HG03097 (cell line): ENCODE results near the gene OVCH2.
"Not testable (repeated sequence)": the region's sequence is repeated elsewhere in the genome, so short reads cannot be mapped to it uniquely, and the experiment has no call there.

ENCODE experiments used
- ATAC-seq: cut with Tn5 transposase; IDR thresholded peaks from one replicate; pipeline ENCODE4 v1.9.1; 2021; ENCODE audit not compliant: unreplicated experiment, low FRiP score

The OVCH2 gene, protein sequence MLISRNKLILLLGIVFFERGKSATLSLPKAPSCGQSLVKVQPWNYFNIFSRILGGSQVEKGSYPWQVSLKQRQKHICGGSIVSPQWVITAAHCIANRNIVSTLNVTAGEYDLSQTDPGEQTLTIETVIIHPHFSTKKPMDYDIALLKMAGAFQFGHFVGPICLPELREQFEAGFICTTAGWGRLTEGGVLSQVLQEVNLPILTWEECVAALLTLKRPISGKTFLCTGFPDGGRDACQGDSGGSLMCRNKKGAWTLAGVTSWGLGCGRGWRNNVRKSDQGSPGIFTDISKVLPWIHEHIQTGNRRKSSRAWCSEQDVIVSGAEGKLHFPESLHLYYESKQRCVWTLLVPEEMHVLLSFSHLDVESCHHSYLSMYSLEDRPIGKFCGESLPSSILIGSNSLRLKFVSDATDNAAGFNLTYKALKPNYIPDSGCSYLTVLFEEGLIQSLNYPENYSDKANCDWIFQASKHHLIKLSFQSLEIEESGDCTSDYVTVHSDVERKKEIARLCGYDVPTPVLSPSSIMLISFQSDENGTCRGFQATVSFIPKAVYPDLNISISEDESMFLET

DNA sequence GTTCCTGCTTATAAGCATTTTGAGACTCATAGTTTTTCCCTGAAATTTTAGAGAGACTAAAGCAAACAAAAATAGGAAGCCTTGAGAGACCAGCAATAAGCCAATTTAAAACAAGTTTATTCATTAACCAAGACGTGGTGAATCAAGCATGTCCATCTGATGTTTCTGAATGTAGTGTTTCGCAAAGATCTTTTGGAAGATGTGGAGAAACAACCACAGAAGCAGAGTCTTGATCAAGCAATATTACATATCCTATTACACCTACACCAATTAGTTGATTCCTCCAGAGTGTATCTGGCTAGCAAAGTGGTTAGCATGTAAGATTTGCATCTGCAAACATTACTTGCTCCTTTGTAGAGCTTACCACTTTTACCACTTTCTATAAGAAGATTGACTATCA, at the start of gene OVCH2:
Gene OVCH2, minus strand, starts transcription at position 101 of the 400 bp plus-strand sequence. Its CDS starts 83 bp downstream, at position 18.
- no peak for ATAC-seq

- no peak for ATAC-seq
Observed at GRCh38 chr11:7749456-7749855, 43.2 kb upstream of the OVCH2 start.

- ATAC-seq: not testable (repeated sequence)
Observed at GRCh38 chr11:7734767-7735166, 28.5 kb upstream of the OVCH2 start.

GRCh38 chr11:7714786-7715185, 8.5 kb upstream of the OVCH2 start:
- no peak for ATAC-seq

DNA sequence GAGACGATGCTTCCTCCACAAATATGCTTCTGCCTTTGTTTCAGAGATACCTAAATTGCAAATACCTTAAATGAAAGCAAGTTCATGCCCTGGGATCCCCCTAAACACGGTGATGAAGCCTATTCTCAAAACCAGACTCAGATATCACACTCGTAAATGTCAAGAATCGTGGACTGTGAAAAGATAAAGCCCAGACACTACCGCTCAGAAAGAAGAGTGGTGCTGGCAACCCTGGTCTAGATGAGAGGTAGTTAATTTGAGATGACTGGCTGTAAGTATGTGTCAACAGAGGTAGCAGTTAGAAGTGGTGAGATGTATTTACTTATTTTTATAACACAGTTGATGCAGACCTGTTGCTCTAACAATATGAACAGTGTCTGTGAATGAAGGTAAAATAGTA, 2.5 kb downstream of the OVCH2 start:
- no peak for ATAC-seq

DNA sequence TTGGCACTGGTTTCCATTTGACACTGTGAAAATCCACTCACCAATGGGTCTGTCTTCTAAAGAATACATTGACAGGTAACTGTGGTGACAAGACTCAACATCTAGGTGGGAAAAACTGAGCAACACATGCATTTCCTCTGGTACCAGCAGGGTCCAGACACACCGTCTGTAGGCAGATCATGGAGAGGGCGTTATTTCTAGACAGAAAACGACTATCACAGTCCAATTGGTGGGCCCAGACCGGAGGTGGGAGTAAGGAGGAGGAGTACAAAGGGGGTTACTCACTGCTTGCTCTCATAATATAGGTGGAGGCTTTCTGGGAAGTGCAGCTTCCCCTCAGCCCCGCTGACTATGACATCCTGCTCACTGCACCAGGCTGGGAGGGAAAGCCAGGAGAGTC, 9.9 kb downstream of the OVCH2 start:
- ATAC-seq: no peak

DNA sequence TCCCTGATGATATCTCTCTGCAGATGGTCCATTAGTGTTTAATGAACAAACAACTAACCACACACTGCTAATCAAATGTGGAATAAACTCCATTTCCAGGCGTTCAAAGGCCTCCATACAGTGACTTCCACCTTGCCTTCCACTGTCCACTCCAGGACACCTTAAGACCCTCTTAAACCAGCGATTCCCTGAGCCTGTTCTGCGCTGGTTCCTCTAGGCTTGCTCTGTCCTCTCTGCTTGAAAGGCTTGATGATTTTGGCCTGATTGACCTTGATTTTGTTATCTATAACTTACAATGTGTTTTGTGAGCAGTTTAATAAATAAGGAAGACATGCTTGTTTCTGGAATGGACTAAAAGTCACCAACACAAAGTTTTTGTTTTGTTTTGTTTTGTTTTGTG, 12.0 kb downstream of the OVCH2 start:
- ATAC-seq: no peak

DNA sequence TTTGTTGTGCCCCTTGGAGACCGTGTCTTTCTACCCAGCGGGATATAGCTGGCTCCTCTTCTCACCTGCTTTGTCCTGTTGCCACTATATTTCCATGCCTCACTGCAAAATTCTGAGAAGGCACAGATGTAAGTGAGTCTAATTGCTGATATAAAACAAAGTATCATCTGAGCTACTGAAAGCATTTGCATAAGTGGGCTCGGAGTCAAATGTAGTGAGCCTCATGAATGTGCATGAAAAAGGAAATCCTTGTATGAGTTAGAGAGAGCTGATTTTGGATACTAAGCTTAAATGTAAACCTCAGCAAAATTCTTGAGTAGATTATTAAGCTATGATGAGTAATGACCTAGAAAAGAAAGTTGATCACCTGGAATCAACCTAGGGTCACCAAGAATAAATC, 13.9 kb downstream of the OVCH2 start:
- no peak for ATAC-seq

GRCh38 chr11:7691759-7692350, 14.4 kb downstream of the OVCH2 start:
- ATAC-seq: no peak

- ATAC-seq: no peak
Observed at GRCh38 chr11:7690648-7691047, 15.6 kb downstream of the OVCH2 start.

- no peak for ATAC-seq
Observed at GRCh38 chr11:7689239-7689638, 17.0 kb downstream of the OVCH2 start.

DNA sequence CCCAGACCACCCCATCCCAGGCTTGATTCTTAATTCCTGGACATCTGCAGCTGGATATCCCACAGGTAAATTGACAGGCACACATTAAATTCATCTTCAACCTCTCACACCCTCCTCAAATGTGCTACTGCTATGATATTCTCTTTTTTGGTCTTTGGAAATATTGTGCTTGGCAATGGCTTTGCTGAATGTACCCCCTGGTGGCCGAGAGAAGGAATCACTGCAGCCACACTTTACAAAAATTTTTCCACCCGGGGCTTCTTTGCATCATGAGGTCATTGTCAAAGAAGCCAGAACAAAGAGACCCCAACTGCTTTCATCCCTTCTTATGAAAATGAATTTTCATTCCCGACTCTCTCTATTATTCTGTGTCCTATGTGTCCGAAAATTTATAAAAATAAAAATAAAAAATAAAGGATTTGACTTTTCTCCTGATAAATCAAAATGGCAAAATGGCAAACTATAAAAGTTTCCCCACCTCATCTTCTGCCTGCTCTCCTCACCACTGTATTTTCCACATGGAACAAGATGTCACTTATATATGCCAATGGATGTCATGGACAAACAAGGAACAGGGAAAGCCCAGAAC, 17.9 kb downstream of the OVCH2 start:
- ATAC-seq: no peak

GRCh38 chr11:7687386-7687785, 18.9 kb downstream of the OVCH2 start:
- no peak for ATAC-seq

GRCh38 chr11:7686761-7687160, 19.5 kb downstream of the OVCH2 start:
- no peak for ATAC-seq

- no peak for ATAC-seq
Observed at GRCh38 chr11:7683571-7683970, 22.7 kb downstream of the OVCH2 start.

- no peak for ATAC-seq
Observed at GRCh38 chr11:7677796-7678201, 28.5 kb downstream of the OVCH2 start.

- no peak for ATAC-seq
Observed at GRCh38 chr11:7677071-7677470, 29.2 kb downstream of the OVCH2 start.

- ATAC-seq: no peak
Observed at GRCh38 chr11:7675631-7676030, 30.6 kb downstream of the OVCH2 start.

DNA sequence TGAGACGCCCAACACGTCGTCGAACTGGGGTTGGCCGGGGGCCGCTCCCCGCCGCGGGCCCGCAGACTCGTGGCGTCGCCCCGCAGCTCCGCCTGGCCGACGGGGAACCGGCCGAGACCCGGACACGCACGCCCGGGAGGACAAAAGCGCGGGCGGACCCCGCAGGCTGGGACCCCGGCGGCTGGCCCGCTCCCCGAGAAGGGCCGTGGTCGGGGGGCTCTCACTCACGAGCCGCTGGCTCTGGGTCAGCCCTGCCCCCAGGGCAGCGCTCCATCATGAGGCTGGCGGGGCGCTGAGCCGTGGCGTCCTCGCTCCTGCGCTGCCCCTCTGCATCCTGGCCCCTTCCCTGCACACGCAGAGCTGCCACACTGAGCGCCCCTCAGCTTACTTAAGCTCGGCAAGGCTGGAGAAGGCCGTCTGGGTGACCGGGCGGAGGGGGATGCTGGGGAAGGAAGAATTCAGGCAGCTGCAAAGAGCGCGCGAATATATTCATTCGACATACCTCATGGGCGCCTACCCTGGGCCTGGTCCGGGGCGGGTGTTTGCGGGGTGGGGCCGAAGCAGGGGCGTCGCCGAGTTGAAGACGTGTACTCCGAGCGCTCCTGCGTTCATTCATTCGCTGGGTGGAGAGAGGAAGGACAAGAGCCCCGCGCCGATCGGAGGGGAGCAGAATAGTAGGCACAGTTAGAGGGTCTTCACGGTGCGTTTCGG, 32.4 kb downstream of the OVCH2 start:
- no peak for ATAC-seq

DNA sequence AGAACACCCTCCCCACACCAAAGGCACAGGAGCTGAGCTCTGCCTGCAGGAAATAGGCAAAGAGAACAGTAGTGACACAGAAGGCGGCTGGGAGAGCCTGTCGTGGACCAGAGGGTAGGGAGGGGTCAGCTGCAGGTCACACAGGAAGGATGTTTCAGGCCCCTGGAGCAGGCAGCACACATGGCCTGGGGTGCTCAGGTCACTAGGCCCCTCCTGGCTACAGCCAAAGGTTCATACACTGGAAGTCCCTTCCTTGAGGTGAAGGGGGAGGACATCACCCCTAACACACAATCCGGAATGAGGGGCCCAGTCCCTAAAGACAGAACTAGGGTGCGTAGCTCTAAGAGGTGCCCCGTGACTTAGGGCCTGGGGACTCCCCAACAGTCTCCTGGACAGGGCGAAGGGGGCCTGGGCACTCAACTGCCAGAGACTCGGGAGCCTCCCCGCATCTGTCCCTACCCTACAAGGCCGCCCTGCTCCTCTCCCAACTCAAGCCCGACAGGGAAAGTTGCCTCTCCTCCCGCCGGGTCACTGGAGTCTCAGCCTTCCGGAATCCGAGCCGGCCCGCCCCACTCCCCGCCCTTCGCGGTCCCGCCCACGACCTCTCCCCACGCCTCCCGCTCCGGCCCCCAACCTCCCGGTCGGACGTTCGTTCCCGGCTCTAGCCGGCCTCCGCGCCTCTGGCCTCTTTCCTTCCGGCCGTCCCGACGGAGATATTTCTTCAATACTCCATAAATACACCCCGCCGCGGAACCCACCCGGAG, 33.1 kb downstream of the OVCH2 start, which contains the start of gene CYB5R2:
Gene CYB5R2, minus strand, starts transcription at position 541 of the 764 bp plus-strand sequence. CDS start 675 bp downstream, outside the sequence.
- no peak for ATAC-seq
